ENCODE results near the gene GIGYF2. TPM values are rescaled to one million over a fixed set of nuclear protein-coding genes. Genes with fewer than 3 reads are reported as not detected.

The GIGYF2 gene
- total RNA-seq, 2 experiments from 2014 or later = 52.5 to 55.5 TPM

DNA sequence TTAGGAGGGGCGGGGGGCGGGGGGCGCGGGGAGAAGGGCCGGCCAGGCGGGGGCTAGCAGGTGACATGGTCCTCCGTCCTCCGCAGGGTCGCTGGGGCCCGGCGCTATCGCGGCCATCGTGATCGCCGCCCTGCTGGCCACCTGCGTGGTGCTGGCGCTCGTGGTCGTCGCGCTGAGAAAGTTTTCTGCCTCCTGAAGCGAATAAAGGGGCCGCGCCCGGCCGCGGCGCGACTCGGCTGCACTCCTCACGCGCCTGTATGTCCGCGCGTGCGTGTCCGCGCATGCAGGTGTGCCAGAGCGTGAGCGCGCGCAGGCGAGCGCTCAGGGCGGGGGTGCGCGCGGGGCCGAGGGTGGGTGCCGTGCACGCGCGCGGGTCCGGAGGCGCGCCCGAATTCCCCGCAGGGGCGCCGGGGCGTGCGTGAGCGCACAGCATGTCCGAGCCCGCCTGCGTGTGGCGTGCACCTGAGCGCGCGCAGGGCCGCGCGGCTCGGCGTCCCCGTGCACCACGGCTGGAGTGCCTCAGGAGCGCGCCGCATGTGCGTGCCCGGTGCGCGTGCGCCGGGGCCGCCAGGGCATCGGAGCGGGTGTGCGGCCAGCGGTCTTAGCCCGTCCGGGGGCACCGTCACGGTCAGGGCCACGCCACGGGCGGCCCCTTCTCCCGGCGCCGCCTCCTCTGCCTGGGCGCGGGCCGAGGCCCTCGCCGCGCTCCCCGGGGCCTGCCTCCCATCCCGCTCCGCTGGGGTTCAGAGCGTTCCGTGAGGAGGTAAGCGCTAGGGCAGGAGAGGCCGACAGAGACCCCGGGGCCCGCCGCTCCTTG, 179.2 kb downstream of the GIGYF2 start:
- peak overlapping the region; percentile 7 for H3K4me3 ChIP-seq (ENCODE audit: low read length)

DNA sequence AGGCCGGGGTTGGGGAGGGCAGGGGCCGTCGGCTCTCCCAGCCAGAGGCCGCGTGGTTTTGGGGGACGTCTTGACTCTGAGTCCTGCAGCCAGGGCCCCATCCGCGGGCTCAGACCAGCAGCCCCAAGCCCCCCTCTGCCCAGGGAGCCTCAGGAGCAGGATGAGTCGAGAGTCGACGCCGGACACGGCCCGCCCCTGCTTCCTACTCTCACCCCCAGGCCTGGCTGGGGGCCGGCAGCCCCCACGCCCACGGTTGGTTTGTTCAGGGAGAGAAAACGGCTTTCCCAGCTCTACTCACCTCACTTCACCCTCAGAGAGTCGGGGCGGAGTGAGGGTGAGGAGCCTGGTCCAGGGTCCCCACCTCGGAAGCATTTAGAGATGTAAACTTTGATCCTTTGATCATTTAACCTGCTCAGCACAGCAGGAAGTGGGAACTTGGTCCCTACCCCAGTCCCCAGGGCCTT, 179.9 kb downstream of the GIGYF2 start:
- Histone ChIP-seq H3K9me3 (ENCODE audit: control insufficient read depth in 1 of 2, insufficient read depth in 1 of 2, low read length in 2 of 2) (no peaks in the 10 kb centered on the region), H3K36me3 (ENCODE audit: insufficient read depth, low read length) (no peaks in the 10 kb centered on the region), H3K27me3 (ENCODE audit: control insufficient read depth in 1 of 2, insufficient read depth in 2 of 2, low read length in 2 of 2) (peaks cover 15 to 20% of the 10 kb centered on the region in 2 experiments), H3K4me1 (ENCODE audit: insufficient read depth, low read length) (peaks cover 9% of the 10 kb centered on the region), H3K4me3 (ENCODE audit: low read length) (no peak overlapping the region), H3K27ac (ENCODE audit: low read depth in 1 of 2, low read length in 2 of 2) (no peak overlapping the region)
- H3K36me3 Mint-ChIP-seq (ENCODE audit: low read depth) = no peaks in the 10 kb centered on the region
- H3K27me3 Mint-ChIP-seq = peaks cover 22% of the 10 kb centered on the region
- intact Hi-C loops (cut with DNase I, micrococcal nuclease) = no loop called here
- POLR2A ChIA-PET = no interaction called here
- ATAC-seq (ENCODE audit: poor library complexity) (no peak), DNase-seq (peak in 1 of 14 experiments; percentile 6)
- no peak overlapping the region for H3K27ac Mint-ChIP-seq
- no peak overlapping the region for H3K4me3 Mint-ChIP-seq
- H3K9me3 Mint-ChIP-seq = no peaks in the 10 kb centered on the region
- CTCF ChIA-PET = no interaction called here
- H3K4me1 Mint-ChIP-seq (ENCODE audit: low read depth) = peaks cover 9% of the 10 kb centered on the region
- TF ChIP-seq, protein P1, sequence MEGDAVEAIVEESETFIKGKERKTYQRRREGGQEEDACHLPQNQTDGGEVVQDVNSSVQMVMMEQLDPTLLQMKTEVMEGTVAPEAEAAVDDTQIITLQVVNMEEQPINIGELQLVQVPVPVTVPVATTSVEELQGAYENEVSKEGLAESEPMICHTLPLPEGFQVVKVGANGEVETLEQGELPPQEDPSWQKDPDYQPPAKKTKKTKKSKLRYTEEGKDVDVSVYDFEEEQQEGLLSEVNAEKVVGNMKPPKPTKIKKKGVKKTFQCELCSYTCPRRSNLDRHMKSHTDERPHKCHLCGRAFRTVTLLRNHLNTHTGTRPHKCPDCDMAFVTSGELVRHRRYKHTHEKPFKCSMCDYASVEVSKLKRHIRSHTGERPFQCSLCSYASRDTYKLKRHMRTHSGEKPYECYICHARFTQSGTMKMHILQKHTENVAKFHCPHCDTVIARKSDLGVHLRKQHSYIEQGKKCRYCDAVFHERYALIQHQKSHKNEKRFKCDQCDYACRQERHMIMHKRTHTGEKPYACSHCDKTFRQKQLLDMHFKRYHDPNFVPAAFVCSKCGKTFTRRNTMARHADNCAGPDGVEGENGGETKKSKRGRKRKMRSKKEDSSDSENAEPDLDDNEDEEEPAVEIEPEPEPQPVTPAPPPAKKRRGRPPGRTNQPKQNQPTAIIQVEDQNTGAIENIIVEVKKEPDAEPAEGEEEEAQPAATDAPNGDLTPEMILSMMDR (IDR thresholded peaks at IDR 0.05) = no peak

More for the DNA sequence above, 179.2 kb downstream of the GIGYF2 start:
- Histone ChIP-seq H3K9me3 (ENCODE audit: control insufficient read depth in 1 of 2, insufficient read depth in 1 of 2, low read length in 2 of 2) (no peaks in the 10 kb centered on the region), H3K27ac (ENCODE audit: low read depth in 1 of 2, low read length in 2 of 2) (no peak overlapping the region), H3K36me3 (ENCODE audit: insufficient read depth, low read length) (no peaks in the 10 kb centered on the region), H3K27me3 (ENCODE audit: control insufficient read depth in 1 of 2, insufficient read depth in 2 of 2, low read length in 2 of 2) (peaks cover 15 to 20% of the 10 kb centered on the region in 2 experiments), H3K4me1 (ENCODE audit: insufficient read depth, low read length) (peaks cover 9% of the 10 kb centered on the region)
- intact Hi-C loops (cut with DNase I, micrococcal nuclease) = no loop called here
- ATAC-seq (ENCODE audit: poor library complexity) (peak; percentile 56), DNase-seq (peak in 7 of 14 experiments; percentile 5 to 62 (median 29))
- H3K9me3 Mint-ChIP-seq = no peaks in the 10 kb centered on the region
- peaks cover 9% of the 10 kb centered on the region for H3K4me1 Mint-ChIP-seq (ENCODE audit: low read depth)
- H3K36me3 Mint-ChIP-seq (ENCODE audit: low read depth) = no peaks in the 10 kb centered on the region
- ChIA-PET CTCF (no interaction called here), POLR2A (no interaction called here)
- H3K27ac Mint-ChIP-seq = no peak overlapping the region
- H3K4me3 Mint-ChIP-seq = no peak overlapping the region
- H3K27me3 Mint-ChIP-seq = peaks cover 22% of the 10 kb centered on the region
- TF ChIP-seq, protein P1 (IDR thresholded peaks at IDR 0.05) = no peak

DNA sequence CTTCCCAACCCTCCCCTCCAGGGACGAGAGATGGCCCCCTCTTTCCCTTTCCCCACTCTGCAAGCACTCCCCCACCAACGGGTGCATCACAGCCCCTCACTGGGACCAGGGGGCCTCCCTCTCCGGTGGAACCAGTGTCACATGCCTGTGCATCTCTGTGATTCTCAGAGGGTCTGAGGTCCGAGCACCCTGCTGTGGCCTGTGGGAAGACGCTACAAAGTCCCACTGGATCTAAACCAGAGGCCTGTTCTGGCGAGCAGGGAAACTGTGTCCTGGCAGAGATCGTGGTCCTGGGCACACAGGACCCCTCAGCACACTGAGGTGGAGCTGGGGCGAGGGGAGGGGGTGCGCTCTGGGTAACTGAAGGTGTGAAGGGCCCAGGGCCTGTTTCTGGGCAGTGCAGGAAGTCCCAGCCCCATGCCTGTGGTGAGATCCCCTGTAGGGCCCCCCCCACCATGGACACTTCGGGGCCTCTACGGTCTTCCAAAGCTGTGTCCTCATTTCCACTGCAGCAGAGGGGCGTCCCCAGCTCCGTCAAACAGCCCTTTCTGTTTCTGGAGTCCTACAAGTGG, 180.9 kb downstream of the GIGYF2 start:
- no peaks in the 10 kb centered on the region for H3K36me3 ChIP-seq (ENCODE audit: insufficient read depth, low read length)
- no peaks in the 10 kb centered on the region for H3K9me3 Mint-ChIP-seq
- H3K27me3 Mint-ChIP-seq = peaks cover 22% of the 10 kb centered on the region
- H3K27ac Mint-ChIP-seq = no peak overlapping the region
- H3K4me3 Mint-ChIP-seq = peak overlapping the region; percentile 75
- no peaks in the 10 kb centered on the region for H3K9me3 ChIP-seq (ENCODE audit: control insufficient read depth in 1 of 2, insufficient read depth in 1 of 2, low read length in 2 of 2)
- intact Hi-C loops (cut with DNase I, micrococcal nuclease) = no loop called here
- H3K36me3 Mint-ChIP-seq (ENCODE audit: low read depth) = no peaks in the 10 kb centered on the region
- H3K27me3 ChIP-seq (ENCODE audit: control insufficient read depth in 1 of 2, insufficient read depth in 2 of 2, low read length in 2 of 2) = peaks cover 15 to 20% of the 10 kb centered on the region in 2 experiments
- TF ChIP-seq, protein P1 (IDR thresholded peaks at IDR 0.05) = no peak
- CTCF ChIA-PET = no interaction called here
- H3K4me3 ChIP-seq (ENCODE audit: low read length) = no peak overlapping the region
- POLR2A ChIA-PET = no interaction called here
- DNase-seq = no peak
- peaks cover 9% of the 10 kb centered on the region for H3K4me1 Mint-ChIP-seq (ENCODE audit: low read depth)
- no peak for ATAC-seq (ENCODE audit: poor library complexity)
- H3K4me1 ChIP-seq (ENCODE audit: insufficient read depth, low read length) = peaks cover 9% of the 10 kb centered on the region
- no peak overlapping the region for H3K27ac ChIP-seq (ENCODE audit: low read depth in 1 of 2, low read length in 2 of 2)

Measured in CD4-positive, alpha-beta T cell (primary cell).